Measurements from ENCODE around the gene TFAP2A.

The TFAP2A gene

GRCh38 chr6:10385524-10386132 is 29.2 kb downstream of the TFAP2A start:
- no peak overlapping the region for H3K4me3 ChIP-seq (ENCODE audit: low read depth, low read length)
- TF ChIP-seq CTCF (IDR thresholded peaks at IDR 0.05; ENCODE audit: borderline replicate concordance, insufficient read depth, low read depth, low read length) = no peak

- no peak overlapping the region for H3K4me3 ChIP-seq (ENCODE audit: low read depth, low read length)
- TF ChIP-seq CTCF (IDR thresholded peaks at IDR 0.05; ENCODE audit: borderline replicate concordance, insufficient read depth, low read depth, low read length) = no peak
Observed at GRCh38 chr6:10384610-10385523, 30.0 kb downstream of the TFAP2A start.

GRCh38 chr6:10384091-10384609 is 30.7 kb downstream of the TFAP2A start:
- no peak for TF ChIP-seq CTCF (IDR thresholded peaks at IDR 0.05; ENCODE audit: borderline replicate concordance, insufficient read depth, low read depth, low read length)
- no peak overlapping the region for H3K4me3 ChIP-seq (ENCODE audit: low read depth, low read length)

GRCh38 chr6:10383331-10384090 is 31.4 kb downstream of the TFAP2A start:
- no peak overlapping the region for H3K4me3 ChIP-seq (ENCODE audit: low read depth, low read length)
- no peak for TF ChIP-seq CTCF (IDR thresholded peaks at IDR 0.05; ENCODE audit: borderline replicate concordance, insufficient read depth, low read depth, low read length)

GRCh38 chr6:10382728-10383330 is 32.0 kb downstream of the TFAP2A start:
- no peak overlapping the region for H3K4me3 ChIP-seq (ENCODE audit: low read depth, low read length)
- no peak for TF ChIP-seq CTCF (IDR thresholded peaks at IDR 0.05; ENCODE audit: borderline replicate concordance, insufficient read depth, low read depth, low read length)

GRCh38 chr6:10382322-10382721 is 32.6 kb downstream of the TFAP2A start:
- no peak for TF ChIP-seq CTCF (IDR thresholded peaks at IDR 0.05; ENCODE audit: borderline replicate concordance, insufficient read depth, low read depth, low read length)
- H3K4me3 ChIP-seq (ENCODE audit: low read depth, low read length) = no peak overlapping the region
